GM21423 (cell line): ENCODE measurements around the gene YIF1B.
A peak's percentile ranks its signal among the peaks of the same experiment; 100 is the strongest.
"Not testable (repeated sequence)": the region's sequence is repeated elsewhere in the genome, so short reads cannot be mapped to it uniquely, and the experiment has no call there.

Experiments
- ATAC-seq: cut with Tn5 transposase; IDR thresholded peaks from one replicate; pipeline ENCODE4 v1.9.1; 2021; ENCODE audit warnings: mild to moderate bottlenecking, moderate library complexity; ENCODE audit not compliant: unreplicated experiment

Gene YIF1B

DNA sequence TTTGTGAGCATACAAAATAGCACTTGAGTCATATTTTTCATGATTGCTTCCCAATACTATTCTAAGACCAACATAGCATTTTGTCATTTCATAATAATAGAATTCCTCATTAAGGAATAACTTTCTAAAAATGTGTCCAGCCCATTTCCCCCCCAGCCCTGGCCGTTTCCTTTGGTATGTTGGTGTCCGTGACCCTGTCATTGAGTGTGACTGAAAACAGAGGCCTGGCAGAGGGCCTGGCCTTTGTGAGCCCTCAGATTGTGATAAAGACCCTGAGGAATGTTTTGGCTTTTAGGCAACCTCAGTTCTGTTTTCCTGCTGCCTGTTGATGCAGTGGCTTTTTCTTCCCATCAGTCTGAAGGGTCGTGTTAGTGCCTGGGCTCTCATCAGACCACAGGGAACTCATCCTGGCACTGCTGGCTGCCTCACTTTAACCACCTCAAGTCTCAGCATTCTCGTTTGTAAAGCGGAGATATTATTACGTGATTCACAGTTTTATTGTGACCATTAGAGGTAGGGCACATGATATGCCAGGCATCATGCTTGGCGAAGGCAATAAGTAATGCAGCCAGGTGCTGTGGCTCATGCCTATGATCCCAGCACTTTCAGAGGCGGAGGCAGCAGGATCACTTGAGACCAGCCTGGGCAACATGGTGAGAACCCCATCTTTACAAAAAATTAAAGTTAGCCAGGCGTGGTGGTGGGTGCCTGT, 37.6 kb downstream of the YIF1B start:
- no peak for ATAC-seq

- no peak for ATAC-seq
These were observed 38.2 kb downstream of the YIF1B start for GRCh38 chr19:38277549-38277948.

- no peak for ATAC-seq
These were observed 38.7 kb downstream of the YIF1B start for GRCh38 chr19:38276942-38277517.

DNA sequence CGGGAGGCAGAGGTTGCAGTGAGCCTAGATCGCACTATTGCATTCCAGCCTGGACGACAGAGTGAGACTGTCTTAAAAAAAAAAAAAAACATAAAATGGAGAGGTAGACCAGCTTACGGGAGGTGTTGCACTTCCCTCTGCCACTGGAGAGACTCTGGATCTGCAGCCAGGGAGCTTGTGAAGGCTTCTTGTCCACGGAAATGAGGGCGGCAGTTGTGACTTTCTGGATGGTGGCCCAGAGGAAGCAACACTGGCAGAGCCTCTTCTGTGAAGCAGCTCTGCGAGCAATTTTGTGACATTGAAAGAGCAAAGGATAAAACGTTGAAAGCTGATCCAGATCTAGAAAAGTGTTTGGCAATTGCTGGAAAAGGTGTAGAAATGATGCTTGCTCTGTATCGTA, 41.0 kb downstream of the YIF1B start:
- no peak for ATAC-seq

GRCh38 chr19:38273499-38273898, 42.2 kb downstream of the YIF1B start:
- ATAC-seq: no peak

- ATAC-seq: no peak
These were observed 45.1 kb downstream of the YIF1B start for GRCh38 chr19:38270587-38271167.

GRCh38 chr19:38268539-38268938, 47.2 kb downstream of the YIF1B start:
- ATAC-seq: no peak

DNA sequence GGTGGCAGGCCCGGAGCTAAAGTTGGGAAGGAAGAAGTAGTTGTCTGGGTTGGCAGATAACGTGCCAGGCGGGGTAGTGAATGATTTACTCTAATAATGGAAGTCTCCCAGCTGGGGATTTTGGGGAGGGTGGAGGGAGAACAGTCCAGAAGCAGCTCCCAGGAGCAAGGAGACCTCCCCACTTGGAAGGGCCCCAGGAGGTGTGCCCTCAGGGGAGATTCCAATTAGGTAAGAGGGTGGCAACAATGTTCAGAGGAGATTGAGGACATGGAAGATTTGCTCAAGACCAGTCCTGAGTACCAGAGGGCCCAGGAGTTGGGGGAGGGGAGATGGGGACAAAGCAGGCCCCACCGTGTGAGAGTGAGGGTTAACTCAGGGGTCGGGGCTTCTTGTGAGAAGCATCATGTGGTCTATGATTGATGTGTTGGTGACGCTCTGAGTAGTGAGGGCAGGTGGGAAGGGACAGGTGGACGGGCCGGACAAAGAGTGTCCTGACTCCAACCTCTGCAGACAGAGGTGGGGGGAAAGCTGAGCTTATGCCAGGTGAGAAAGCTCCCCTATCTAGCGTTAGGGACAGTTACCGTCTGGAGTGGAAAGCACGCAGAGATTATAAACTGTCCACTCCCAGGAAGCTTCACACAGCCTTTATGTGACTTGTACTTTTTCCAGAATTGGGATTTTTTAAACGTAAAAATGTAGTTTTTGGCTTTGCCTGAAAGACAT, 47.8 kb downstream of the YIF1B start:
- ATAC-seq: no peak

DNA sequence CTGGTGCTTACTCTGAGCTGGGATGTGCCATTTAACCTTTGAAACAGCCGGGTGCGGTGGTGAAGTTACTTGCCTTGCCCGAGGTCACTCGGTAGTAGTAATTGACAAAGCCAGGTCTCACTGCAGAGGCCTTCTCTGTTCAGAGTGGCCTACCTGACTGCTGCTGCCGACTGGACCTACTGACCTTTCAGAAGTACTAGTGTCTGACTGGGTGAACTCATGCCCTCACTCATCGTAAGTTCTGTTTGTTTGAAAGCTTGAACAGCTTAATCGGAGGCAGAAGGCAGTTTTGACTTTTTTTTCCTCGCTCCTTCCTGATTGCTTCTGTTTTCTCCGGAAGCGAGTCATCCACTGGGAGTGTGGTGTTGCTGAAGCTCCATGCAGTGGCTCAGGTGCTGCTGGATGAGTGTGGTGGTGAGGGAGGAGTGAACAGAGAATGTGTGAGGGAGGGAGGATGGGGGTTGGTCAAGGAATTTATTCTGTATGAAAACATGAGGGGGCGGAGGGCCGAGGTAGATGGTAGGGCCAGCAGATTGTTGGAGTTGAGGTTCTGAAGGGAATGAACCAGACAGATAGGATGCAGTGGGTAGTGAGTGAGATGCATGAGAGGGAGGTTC, 48.7 kb downstream of the YIF1B start:
- ATAC-seq: no peak

DNA sequence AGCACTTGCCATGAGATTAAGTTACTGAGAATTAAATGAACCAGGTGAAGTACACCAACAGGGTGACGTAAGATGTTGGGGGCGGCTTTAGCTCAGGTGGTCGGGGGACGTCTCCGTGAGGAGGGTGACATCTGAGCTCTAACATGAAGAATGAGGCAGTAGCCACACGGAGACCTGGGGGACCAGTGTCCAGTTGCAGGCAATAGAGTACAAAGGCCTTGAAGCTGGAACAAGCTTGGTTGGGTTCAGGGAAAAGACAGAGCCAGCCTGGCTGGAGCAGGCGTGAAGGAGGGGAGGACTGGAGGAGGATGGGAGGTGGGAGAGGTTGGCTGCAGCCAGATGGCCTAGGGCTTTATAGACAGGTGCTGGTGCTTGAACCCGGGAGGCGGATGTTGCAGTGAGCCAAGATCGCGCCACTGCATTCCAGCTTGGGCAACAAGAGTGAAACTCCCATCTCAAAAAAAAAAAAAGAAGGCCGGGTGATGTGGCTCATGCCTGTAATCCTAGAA, 49.8 kb downstream of the YIF1B start:
- no peak for ATAC-seq

GRCh38 chr19:38265213-38265861, 50.4 kb downstream of the YIF1B start:
- no peak for ATAC-seq

DNA sequence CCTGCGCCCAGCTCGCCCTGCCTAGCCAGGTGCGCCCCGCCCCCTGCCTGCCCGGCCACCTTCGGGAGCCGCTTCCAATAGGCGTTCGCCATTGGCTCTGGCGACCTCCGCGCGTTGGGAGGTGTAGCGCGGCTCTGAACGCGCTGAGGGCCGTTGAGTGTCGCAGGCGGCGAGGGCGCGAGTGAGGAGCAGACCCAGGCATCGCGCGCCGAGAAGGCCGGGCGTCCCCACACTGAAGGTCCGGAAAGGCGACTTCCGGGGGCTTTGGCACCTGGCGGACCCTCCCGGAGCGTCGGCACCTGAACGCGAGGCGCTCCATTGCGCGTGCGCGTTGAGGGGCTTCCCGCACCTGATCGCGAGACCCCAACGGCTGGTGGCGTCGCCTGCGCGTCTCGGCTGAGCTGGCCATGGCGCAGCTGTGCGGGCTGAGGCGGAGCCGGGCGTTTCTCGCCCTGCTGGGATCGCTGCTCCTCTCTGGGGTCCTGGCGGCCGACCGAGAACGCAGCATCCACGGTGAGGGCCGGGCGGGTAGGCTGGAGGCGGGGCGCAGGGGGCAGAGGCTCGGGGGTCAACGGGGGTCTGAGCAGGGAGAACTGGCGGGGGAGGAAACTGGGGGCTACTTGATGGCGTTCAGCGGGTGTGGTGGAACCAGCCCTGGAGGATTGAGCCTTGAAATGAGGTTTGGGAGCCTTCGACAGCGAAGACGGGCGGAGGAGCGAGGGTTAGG, 51.1 kb downstream of the YIF1B start, which contains the start of gene SPINT2:
Gene SPINT2, plus strand, starts transcription at position 88 of the 727 bp plus-strand sequence. Its CDS starts 320 bp downstream, at position 408.
- no peak for ATAC-seq

DNA sequence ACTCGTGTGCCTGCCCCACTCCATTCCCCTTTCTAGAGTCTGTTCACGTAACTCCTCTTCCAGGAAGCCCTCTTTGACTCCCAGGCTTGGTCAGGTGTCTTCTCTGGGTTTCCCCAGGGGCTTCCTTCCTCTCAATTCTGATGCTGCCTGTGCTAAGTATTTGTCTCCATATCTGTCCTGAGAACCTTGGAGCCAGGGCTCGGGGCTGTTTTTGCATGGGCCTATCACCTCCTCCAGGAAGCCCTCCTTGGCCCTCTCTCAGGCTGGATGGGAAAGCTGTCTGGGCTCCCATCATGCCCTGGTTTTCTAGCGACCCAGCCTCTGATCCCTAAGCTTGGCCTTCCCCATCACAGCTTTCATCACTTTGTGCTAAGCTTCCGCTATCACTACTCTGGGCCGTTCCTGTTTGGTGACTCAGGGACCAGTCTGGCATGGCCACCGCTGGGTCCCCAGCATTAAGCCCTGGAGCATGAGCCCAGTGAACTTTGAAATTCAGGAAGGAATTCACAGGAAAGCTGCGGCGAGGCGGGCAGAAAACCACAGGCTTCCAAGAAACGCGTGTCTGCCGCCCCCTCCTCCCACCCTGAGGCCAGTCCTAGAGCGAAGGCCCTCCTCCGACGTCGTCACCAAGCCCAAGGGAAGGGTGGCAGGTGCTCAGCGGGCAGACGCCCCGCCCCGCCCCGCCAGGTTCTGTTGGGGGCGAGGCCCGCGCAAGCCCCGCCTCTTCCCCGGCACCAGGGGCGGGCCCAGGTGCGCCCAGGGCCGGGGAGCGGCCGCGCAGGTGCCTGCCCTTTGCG, 51.9 kb downstream of the YIF1B start:
- ATAC-seq: peak; percentile 65

- ATAC-seq: no peak
These were observed 53.0 kb downstream of the YIF1B start for GRCh38 chr19:38262585-38263268.

DNA sequence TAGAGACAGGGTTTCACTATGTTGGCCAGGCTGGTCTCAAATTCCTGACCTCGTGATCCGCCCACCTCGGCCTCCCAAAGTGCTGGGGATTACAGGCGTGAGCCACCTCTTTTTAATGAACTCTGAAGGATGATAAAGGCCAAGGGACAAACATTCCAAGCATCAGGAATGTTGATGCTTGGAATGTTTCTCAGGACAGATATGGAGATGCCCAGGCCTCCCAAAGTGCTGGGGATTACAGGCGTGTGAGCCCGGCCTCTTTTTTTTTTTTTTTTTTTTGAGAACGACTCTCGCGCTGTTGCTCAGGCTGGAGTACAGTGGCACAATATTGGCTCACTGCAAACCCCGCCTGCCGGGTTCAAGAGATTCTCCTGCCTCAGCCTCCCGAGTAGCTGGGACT, 53.8 kb downstream of the YIF1B start:
- not testable (repeated sequence) for ATAC-seq

DNA sequence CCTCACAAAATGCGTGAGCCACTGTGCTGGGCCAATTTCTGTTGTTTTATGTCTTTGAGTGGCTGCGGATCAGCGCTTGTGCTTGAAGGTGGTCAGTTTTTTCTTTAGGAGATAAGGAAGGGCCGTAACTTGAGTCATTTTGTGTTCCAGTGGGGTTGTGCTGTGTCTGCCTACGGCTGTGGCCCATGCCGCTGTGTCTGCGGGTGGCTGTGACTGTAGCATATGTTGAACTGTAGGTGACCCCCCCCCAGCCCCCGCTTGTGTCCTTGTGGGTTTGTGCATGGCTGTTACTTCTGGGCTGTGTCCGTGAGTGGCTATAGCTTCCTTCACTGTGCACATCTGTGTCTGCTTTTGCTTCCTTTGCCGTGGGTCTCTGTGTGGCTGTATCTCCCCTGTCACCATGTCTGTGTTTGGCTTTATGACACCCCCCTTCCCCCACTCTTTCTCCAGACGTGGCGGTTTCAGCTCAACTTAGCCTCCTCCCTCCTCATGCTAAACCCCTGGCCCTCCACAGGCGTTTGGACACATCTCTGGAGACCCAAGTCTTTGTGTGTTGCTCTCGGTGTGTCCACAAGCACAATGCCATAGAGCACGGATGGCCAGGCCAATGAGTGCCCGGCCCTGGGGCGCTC, 60.2 kb downstream of the YIF1B start:
- ATAC-seq: no peak

DNA sequence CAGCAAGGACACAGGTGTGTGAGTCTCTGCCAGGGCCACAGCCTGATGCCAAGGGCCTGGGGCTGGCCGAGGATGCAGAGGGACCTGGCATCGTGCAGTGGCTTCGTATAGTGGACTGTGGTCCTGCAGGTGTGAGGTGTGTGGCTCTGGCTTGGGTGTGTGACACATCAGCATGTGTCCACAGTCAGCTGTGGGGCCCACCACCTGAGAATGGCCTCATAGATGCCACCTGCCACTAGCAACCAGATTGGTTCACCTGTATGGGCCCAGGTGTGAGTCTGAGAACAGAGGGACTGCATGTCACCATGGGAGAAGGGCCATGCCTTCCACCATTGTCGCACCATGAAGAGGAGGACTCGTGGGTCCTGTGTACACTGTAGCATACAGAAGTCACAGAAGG, 62.0 kb downstream of the YIF1B start:
- no peak for ATAC-seq
